ENCODE data around the gene FTCDNL1. TPM values are rescaled to one million over a fixed set of nuclear protein-coding genes. Genes with fewer than 3 reads are reported as not detected.

FTCDNL1 gene
- total and polyA plus RNA-seq, 2 donors, result 0.94 to 2.2 TPM

DNA sequence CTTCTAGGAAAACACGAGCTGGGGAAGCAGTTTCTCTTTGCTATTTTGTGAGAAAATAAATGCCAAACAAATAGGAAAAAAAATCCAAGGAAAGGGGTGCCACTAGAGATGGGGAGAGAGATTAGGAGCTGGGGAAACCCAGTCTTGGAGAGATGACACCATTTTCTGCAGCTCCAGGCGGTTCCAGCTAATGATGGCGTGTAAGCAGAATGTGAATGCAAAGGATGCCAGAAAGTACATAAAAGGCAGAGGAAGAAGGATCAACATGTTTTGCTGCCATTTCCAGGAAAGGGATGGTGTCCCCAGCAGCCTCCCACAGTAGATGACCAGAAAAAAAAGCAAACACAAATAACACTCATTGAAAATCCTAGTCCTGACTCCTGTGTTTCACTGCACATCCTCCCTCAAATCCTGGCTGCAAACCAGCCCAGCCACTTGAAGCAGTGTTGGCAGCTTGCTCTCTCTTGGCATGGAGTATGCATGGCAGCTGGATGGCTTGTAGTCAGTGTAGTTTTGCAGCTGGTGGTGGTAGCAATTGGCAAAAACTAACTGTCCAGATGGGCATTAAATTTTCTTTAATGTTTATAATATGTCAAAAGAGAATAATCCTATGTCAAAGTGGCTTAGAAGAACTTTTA lies 93.6 kb downstream of the FTCDNL1 start:
- Histone ChIP-seq H3K4me1 (ENCODE audit: control insufficient read depth in 2 of 2, insufficient read depth in 2 of 2, low read length in 2 of 2) (no peaks in the 10 kb centered on the region), H3K36me3 (ENCODE audit: control insufficient read depth in 2 of 2, insufficient read depth in 2 of 2, low read length in 1 of 2) (no peaks in the 10 kb centered on the region), H3K27ac (ENCODE audit: low read depth in 1 of 2, low read length in 1 of 2) (no peak overlapping the region), H3K27me3 (ENCODE audit: control insufficient read depth in 2 of 2, insufficient read depth in 1 of 2, low read length in 1 of 2) (no peaks in the 10 kb centered on the region), H3K9me3 (ENCODE audit: control insufficient read depth in 2 of 2, insufficient read depth in 1 of 2, low read length in 1 of 2) (no peaks in the 10 kb centered on the region), H3K4me3 (ENCODE audit: low read length in 2 of 2) (no peak overlapping the region)
- DNase-seq (ENCODE audit: low read depth in 6 of 9, low spot score in 9 of 9), result no peak
- WGBS, result 94% methylated on average over 3 of the region's 3 CpGs

DNA sequence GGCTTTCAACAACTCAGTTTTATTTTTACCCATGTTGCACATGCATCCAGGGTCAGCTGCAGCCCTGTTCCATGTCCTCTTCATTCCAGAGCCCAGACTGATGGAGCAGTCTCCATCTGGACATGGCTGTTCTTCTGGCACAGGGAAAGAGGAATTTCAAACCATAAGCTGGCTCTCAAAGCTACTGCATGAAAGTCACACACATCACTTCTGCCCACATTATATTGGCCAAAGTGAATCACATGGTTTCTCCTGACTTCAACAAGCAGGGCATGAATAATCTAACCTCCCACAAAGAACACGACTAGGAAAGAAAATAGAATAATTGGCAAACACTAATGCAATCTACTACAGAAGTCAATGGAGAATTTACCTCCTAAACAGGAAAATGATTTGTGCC lies 94.2 kb downstream of the FTCDNL1 start:
- Histone ChIP-seq H3K4me3 (ENCODE audit: low read length in 2 of 2) (no peak overlapping the region), H3K27me3 (ENCODE audit: control insufficient read depth in 2 of 2, insufficient read depth in 1 of 2, low read length in 1 of 2) (no peaks in the 10 kb centered on the region), H3K27ac (ENCODE audit: low read depth in 1 of 2, low read length in 1 of 2) (no peak overlapping the region), H3K36me3 (ENCODE audit: control insufficient read depth in 2 of 2, insufficient read depth in 2 of 2, low read length in 1 of 2) (no peaks in the 10 kb centered on the region), H3K4me1 (ENCODE audit: control insufficient read depth in 2 of 2, insufficient read depth in 2 of 2, low read length in 2 of 2) (no peaks in the 10 kb centered on the region), H3K9me3 (ENCODE audit: control insufficient read depth in 2 of 2, insufficient read depth in 1 of 2, low read length in 1 of 2) (no peaks in the 10 kb centered on the region)
- 93% methylated on average over 1 of the region's 1 CpG for WGBS
- no peak for DNase-seq (ENCODE audit: low read depth in 6 of 9, low spot score in 9 of 9)

DNA sequence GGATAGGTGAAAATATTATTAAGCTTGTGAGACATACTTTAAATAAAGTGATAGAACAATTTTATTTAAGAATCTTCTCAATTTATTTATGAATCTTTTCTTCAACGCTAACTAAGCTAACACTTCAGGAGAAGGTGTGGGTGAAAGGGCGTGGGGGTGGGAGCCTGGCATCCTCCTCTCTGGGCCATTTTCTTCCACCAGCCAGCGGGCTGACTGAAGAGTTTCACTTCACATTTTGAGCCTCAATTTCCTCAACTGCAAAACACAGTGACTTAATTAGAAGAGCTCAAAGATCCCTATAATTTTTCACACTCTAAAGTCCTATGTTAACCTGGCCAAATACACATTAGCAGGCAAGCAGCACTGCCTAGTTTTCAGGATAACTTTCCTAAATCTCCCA lies 94.8 kb downstream of the FTCDNL1 start:
- no peak for DNase-seq (ENCODE audit: low read depth in 6 of 9, low spot score in 9 of 9)
- Histone ChIP-seq H3K4me3 (ENCODE audit: low read length in 2 of 2) (no peak overlapping the region), H3K27ac (ENCODE audit: low read depth in 1 of 2, low read length in 1 of 2) (no peak overlapping the region), H3K9me3 (ENCODE audit: control insufficient read depth in 2 of 2, insufficient read depth in 1 of 2, low read length in 1 of 2) (no peaks in the 10 kb centered on the region), H3K36me3 (ENCODE audit: control insufficient read depth in 2 of 2, insufficient read depth in 2 of 2, low read length in 1 of 2) (no peaks in the 10 kb centered on the region), H3K4me1 (ENCODE audit: control insufficient read depth in 2 of 2, insufficient read depth in 2 of 2, low read length in 2 of 2) (no peaks in the 10 kb centered on the region), H3K27me3 (ENCODE audit: control insufficient read depth in 2 of 2, insufficient read depth in 1 of 2, low read length in 1 of 2) (no peaks in the 10 kb centered on the region)
- 89% methylated on average over 3 of the region's 3 CpGs for WGBS

DNA sequence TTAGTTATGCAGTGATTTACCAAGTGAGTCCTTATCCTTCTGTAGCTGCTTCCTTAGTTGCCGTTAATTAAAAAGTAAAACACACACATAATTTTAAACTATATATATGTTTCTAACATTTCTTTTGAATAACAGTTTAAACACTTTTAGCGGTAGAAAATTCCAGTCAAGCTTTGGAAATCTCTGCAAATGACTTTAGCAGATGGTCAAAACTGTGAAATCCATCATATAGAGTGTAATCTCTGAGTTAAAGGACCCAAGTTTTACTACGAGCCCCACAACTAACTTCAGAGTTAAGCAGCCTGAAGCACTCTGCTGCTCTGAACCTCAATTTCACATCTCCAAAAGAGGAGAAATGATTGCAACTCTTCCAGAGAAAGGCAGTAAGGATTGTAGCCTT lies 96.2 kb downstream of the FTCDNL1 start:
- H3K27ac ChIP-seq (ENCODE audit: low read depth in 1 of 2, low read length in 1 of 2), result no peak overlapping the region
- H3K4me3 ChIP-seq (ENCODE audit: low read length in 2 of 2), result no peak overlapping the region
- no peaks in the 10 kb centered on the region for H3K9me3 ChIP-seq (ENCODE audit: control insufficient read depth in 2 of 2, insufficient read depth in 1 of 2, low read length in 1 of 2)
- no peaks in the 10 kb centered on the region for H3K36me3 ChIP-seq (ENCODE audit: control insufficient read depth in 2 of 2, insufficient read depth in 2 of 2, low read length in 1 of 2)
- DNase-seq (ENCODE audit: low read depth in 6 of 9, low spot score in 9 of 9), result no peak
- no peaks in the 10 kb centered on the region for H3K4me1 ChIP-seq (ENCODE audit: control insufficient read depth in 2 of 2, insufficient read depth in 2 of 2, low read length in 2 of 2)
- WGBS, result 95% methylated on average over 3 of the region's 3 CpGs
- no peaks in the 10 kb centered on the region for H3K27me3 ChIP-seq (ENCODE audit: control insufficient read depth in 2 of 2, insufficient read depth in 1 of 2, low read length in 1 of 2)

DNA sequence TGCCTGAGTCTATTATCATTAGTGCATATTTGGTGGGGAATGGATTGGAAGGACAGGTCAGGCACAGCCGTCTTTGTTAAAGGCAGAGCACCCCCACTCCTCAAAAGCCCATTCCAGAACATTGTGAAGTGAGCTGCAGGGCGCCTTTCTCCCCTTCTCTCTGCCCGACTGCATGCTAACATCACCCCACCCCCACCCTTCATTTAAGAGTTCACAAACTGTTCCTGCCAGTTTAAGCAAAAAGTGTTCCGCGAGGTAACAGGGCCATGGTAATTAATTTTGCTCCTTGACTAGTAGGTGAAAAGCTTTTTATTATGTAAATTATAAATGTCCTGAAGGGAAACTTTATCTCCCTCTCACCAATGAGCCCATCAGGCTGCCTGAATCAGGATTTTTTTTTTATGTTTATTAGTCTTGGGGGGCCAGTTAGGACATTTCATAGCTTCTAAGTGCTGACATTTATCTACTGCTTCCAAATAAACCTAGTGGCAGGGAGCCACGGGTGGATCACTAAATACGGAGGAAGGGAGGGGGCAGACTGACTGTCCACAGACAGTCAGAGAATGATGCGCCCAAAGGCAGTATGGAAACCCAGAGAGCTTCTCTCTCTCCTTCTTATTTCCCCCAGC lies 99.4 kb downstream of the FTCDNL1 start:
- H3K9me3 ChIP-seq (ENCODE audit: control insufficient read depth in 2 of 2, insufficient read depth in 1 of 2, low read length in 1 of 2), result no peaks in the 10 kb centered on the region
- DNase-seq (ENCODE audit: low read depth in 6 of 9, low spot score in 9 of 9), result no peak
- no peak overlapping the region for H3K4me3 ChIP-seq (ENCODE audit: low read length in 2 of 2)
- 91% methylated on average over 8 of the region's 8 CpGs for WGBS
- H3K27ac ChIP-seq (ENCODE audit: low read depth in 1 of 2, low read length in 1 of 2), result no peak overlapping the region
- no peaks in the 10 kb centered on the region for H3K4me1 ChIP-seq (ENCODE audit: control insufficient read depth in 2 of 2, insufficient read depth in 2 of 2, low read length in 2 of 2)
- no peaks in the 10 kb centered on the region for H3K27me3 ChIP-seq (ENCODE audit: control insufficient read depth in 2 of 2, insufficient read depth in 1 of 2, low read length in 1 of 2)
- H3K36me3 ChIP-seq (ENCODE audit: control insufficient read depth in 2 of 2, insufficient read depth in 2 of 2, low read length in 1 of 2), result no peaks in the 10 kb centered on the region

DNA sequence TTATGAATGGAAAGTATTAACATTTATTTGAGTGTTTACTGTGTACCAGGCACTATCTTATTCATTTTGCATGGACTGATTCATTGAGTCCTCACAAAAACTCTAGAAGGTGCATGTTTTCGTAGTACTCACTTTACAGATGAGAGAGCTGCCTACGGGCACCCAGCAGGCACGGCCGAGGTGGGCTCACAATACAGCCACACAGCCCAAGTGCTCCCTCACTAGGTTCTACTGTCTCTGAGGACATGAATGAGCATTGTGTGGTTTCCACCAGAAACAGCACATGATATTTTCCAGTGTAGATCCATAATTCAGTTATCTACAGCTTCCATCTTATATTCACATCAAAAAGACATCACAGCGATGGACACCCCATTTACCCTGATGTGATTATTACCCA lies 101.4 kb downstream of the FTCDNL1 start:
- Histone ChIP-seq H3K27ac (ENCODE audit: low read depth in 1 of 2, low read length in 1 of 2) (no peak overlapping the region), H3K27me3 (ENCODE audit: control insufficient read depth in 2 of 2, insufficient read depth in 1 of 2, low read length in 1 of 2) (no peaks in the 10 kb centered on the region)
- 97% methylated on average over 5 of the region's 5 CpGs for WGBS

DNA sequence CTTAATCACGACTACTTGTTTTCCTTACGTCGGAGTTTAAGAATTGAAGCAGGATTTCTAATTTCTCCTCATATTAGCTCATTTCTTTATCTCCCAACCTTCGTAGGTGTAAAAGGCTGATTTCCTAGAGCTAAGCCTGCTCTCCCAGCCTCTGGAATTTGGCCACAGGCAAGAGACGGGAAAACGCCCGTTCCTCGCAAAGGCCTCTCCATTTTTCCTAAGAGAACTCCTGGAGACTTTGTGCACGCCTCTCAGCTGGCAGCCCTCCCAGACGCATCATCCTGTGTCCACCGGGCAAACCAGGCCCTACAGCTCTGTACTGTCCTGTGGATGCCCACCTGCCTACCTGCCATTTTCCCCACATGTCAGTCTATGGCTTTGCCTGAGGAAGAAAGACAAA lies 106.3 kb downstream of the FTCDNL1 start:
- peaks cover 0 to 1% of the 10 kb centered on the region in 2 donors for H3K27me3 ChIP-seq (ENCODE audit: control insufficient read depth in 2 of 2, insufficient read depth in 1 of 2, low read length in 1 of 2)
- DNase-seq (ENCODE audit: low read depth in 6 of 9, low spot score in 9 of 9), result no peak
- no peaks in the 10 kb centered on the region for H3K36me3 ChIP-seq (ENCODE audit: control insufficient read depth in 2 of 2, insufficient read depth in 2 of 2, low read length in 1 of 2)
- H3K4me3 ChIP-seq (ENCODE audit: low read length in 2 of 2), result no peak overlapping the region
- no peaks in the 10 kb centered on the region for H3K9me3 ChIP-seq (ENCODE audit: control insufficient read depth in 2 of 2, insufficient read depth in 1 of 2, low read length in 1 of 2)
- H3K27ac ChIP-seq (ENCODE audit: low read depth in 1 of 2, low read length in 1 of 2), result no peak overlapping the region
- 98% methylated on average over 11 of the region's 11 CpGs for WGBS
- no peaks in the 10 kb centered on the region for H3K4me1 ChIP-seq (ENCODE audit: control insufficient read depth in 2 of 2, insufficient read depth in 2 of 2, low read length in 2 of 2)

More for the DNA sequence above, 101.4 kb downstream of the FTCDNL1 start:
- H3K36me3 ChIP-seq (ENCODE audit: control insufficient read depth in 2 of 2, insufficient read depth in 2 of 2, low read length in 1 of 2), result no peaks in the 10 kb centered on the region
- H3K4me3 ChIP-seq (ENCODE audit: low read length in 2 of 2), result no peak overlapping the region
- no peaks in the 10 kb centered on the region for H3K9me3 ChIP-seq (ENCODE audit: control insufficient read depth in 2 of 2, insufficient read depth in 1 of 2, low read length in 1 of 2)
- no peaks in the 10 kb centered on the region for H3K4me1 ChIP-seq (ENCODE audit: control insufficient read depth in 2 of 2, insufficient read depth in 2 of 2, low read length in 2 of 2)
- DNase-seq (ENCODE audit: low read depth in 6 of 9, low spot score in 9 of 9), result no peak

DNA sequence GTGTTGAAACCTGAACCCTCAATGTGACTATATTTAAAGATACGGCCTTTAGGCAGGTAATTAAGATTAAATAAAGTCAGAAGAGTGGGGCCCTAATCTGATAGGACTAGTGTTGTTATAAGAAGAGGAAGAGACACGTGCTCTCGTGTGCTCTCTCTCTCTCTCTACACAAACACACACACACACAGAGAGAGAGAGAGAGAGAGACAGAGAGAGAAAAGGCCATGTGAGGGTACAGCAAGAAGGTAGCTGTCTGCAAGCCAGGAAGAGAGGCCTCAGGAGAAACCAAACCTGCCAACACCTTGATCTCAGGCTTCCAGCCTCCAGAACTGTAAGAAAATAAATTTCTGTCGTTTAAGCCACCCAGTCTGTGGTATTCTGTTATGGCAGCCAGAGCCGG lies 106.7 kb downstream of the FTCDNL1 start:
- H3K36me3 ChIP-seq (ENCODE audit: control insufficient read depth in 2 of 2, insufficient read depth in 2 of 2, low read length in 1 of 2), result no peaks in the 10 kb centered on the region
- H3K27me3 ChIP-seq (ENCODE audit: control insufficient read depth in 2 of 2, insufficient read depth in 1 of 2, low read length in 1 of 2), result peaks cover 2 to 3% of the 10 kb centered on the region in 2 donors
- no peaks in the 10 kb centered on the region for H3K4me1 ChIP-seq (ENCODE audit: control insufficient read depth in 2 of 2, insufficient read depth in 2 of 2, low read length in 2 of 2)
- H3K9me3 ChIP-seq (ENCODE audit: control insufficient read depth in 2 of 2, insufficient read depth in 1 of 2, low read length in 1 of 2), result no peaks in the 10 kb centered on the region
- no peak overlapping the region for H3K27ac ChIP-seq (ENCODE audit: low read depth in 1 of 2, low read length in 1 of 2)
- DNase-seq (ENCODE audit: low read depth in 6 of 9, low spot score in 9 of 9), result no peak
- no peak overlapping the region for H3K4me3 ChIP-seq (ENCODE audit: low read length in 2 of 2)
- 85% methylated on average over 5 of the region's 5 CpGs for WGBS

DNA sequence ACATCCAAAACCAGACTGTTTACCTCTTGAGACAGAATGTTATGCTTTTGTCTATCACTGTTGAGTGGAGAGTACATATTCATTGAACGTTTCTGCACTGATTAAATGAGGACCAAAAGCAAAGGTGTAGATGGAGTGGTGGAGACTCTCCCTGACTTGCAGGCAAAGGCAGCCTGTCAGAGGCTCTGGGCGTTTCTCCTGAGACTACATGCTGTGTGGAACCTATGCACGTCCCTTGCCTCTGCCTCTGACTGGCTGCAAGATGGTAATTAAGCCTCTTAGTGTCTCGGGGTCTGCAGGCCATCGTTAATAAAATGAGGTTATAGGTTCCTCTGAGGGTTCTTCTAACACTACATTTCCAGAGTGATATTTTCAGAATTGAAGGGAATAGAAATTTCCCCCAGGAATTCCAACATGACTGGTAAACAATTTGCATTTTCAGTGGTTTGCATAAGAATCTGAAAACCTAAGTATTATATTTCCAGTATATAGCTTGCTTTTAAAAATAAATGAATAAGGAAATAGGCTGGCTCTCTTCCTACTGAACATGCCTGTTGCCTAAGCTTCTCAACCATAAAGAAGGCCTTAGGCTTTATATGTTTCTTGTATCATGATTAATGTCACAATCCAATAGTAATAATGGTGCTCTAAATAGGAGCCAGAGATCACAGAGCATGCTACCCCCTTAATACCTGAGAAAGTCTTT lies 107.4 kb downstream of the FTCDNL1 start:
- H3K27ac ChIP-seq (ENCODE audit: low read depth in 1 of 2, low read length in 1 of 2), result no peak overlapping the region
- no peak overlapping the region for H3K4me3 ChIP-seq (ENCODE audit: low read length in 2 of 2)
- peaks cover 4 to 6% of the 10 kb centered on the region in 2 donors for H3K27me3 ChIP-seq (ENCODE audit: control insufficient read depth in 2 of 2, insufficient read depth in 1 of 2, low read length in 1 of 2)
- H3K36me3 ChIP-seq (ENCODE audit: control insufficient read depth in 2 of 2, insufficient read depth in 2 of 2, low read length in 1 of 2), result no peaks in the 10 kb centered on the region
- WGBS, result 87% methylated on average over 5 of the region's 5 CpGs
- no peaks in the 10 kb centered on the region for H3K9me3 ChIP-seq (ENCODE audit: control insufficient read depth in 2 of 2, insufficient read depth in 1 of 2, low read length in 1 of 2)
- H3K4me1 ChIP-seq (ENCODE audit: control insufficient read depth in 2 of 2, insufficient read depth in 2 of 2, low read length in 2 of 2), result no peaks in the 10 kb centered on the region
- no peak for DNase-seq (ENCODE audit: low read depth in 6 of 9, low spot score in 9 of 9)

All from thymus (tissue), 11 donors.